PC-9 (cell line): Measurements from ENCODE around the gene TRABD2B.

Source experiments
- EZH2 ChIP-seq: fragments of 200-600 bp; sonication (generic); IDR thresholded peaks from 2 replicates; pipeline ENCODE4 v1.8.0; 2017; ENCODE audit warnings: antibody characterized with exemption, low read depth
- TF ChIP-seq, protein P1 (sequence below): fragments of 200-600 bp; sonication (generic); conservative IDR thresholded peaks from 2 replicates; pipeline ENCODE4 v1.6.1; 2017; ENCODE audit warnings: mixed run types, antibody characterized with exemption, mild to moderate bottlenecking, moderate library complexity

DNA sequence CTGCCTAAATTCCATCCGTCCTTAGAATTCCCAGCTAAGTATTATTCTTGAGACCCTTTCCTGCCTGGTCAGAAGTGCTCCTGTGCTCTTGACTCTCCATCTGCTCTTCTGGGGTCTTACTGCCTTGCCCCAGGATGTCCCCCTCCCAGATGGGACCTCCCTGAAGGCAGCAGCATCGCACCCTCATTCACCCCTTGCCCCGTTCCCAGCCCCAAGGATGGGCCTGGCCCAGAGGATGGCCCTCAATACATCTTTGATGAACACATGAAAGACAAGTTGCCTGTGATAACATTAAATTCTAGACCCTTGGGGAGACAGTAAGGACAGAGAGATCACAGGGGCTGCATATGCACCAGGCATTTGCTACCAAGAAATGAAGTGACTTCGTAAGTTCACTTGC, 167.2 kb downstream of the TRABD2B start:
- TF ChIP-seq, protein P1, sequence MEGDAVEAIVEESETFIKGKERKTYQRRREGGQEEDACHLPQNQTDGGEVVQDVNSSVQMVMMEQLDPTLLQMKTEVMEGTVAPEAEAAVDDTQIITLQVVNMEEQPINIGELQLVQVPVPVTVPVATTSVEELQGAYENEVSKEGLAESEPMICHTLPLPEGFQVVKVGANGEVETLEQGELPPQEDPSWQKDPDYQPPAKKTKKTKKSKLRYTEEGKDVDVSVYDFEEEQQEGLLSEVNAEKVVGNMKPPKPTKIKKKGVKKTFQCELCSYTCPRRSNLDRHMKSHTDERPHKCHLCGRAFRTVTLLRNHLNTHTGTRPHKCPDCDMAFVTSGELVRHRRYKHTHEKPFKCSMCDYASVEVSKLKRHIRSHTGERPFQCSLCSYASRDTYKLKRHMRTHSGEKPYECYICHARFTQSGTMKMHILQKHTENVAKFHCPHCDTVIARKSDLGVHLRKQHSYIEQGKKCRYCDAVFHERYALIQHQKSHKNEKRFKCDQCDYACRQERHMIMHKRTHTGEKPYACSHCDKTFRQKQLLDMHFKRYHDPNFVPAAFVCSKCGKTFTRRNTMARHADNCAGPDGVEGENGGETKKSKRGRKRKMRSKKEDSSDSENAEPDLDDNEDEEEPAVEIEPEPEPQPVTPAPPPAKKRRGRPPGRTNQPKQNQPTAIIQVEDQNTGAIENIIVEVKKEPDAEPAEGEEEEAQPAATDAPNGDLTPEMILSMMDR: no peak
- no peak for TF ChIP-seq EZH2
